ENCODE measurements around the gene TCN2.

GRCh38 chr22:30565341-30565740 is 41.6 kb upstream of the TCN2 start:
- TF ChIP-seq POLR2AphosphoS5 (IDR thresholded peaks at IDR 0.05; ENCODE audit: low read depth) (no peak), CTCF (IDR thresholded peaks at IDR 0.05; ENCODE audit: insufficient read depth, low read length) (no peak), REST (IDR thresholded peaks at IDR 0.05; ENCODE audit: insufficient replicate concordance, low read depth) (no peak)
